GM21786 (cell line): ENCODE measurements around the gene KCNH6.

Experiments
- ATAC-seq: cut with Tn5 transposase; IDR thresholded peaks from one replicate; pipeline ENCODE4 v1.9.1; 2021; ENCODE audit not compliant: unreplicated experiment

The KCNH6 gene

GRCh38 chr17:63531022-63531965 is 8.1 kb downstream of the KCNH6 start:
- no peak for ATAC-seq

DNA sequence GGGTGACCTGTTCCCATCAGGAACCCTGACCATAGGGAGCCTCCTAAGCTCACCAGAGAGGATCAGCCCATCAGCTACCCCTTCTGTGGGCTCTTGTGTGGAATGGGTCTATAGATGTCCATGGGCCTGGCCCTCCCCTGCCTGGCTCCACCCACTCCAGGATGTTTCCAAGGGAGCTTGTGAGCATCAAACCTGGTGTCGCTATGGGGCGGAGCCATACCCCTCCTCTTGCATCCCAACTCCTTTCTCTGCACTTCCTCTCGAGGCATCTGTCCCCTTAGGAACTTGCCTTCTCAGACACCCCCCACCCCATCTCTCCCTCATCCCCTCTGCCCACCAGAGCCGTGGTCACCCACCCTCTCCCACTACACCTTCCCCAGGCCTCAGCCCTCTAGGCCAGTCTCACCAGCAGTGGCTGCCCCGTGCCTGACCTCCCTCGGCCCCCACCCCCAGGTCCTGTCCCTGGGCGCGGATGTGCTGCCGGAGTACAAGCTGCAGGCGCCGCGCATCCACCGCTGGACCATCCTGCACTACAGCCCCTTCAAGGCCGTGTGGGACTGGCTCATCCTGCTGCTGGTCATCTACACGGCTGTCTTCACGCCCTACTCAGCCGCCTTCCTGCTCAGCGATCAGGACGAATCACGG is 10.4 kb downstream of the KCNH6 start:
- ATAC-seq = no peak

DNA sequence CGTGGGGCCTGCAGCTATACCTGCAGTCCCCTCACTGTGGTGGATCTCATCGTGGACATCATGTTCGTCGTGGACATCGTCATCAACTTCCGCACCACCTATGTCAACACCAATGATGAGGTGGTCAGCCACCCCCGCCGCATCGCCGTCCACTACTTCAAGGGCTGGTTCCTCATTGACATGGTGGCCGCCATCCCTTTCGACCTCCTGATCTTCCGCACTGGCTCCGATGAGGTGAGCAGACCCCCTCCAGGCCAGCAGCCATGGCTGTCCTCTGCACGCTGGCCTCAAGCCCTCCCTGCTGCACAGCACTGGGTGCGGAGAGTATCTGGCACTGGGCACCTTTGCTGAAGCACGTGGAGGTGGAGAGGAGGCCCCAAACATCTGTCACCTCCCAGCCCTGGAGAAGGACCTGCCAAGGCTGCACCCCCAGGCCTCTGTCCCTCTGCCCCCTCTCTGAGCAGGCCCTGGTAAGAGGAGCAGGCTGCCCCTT is 11.0 kb downstream of the KCNH6 start:
- ATAC-seq = no peak

- no peak for ATAC-seq
Measured at GRCh38 chr17:63534816-63535455, 11.8 kb downstream of the KCNH6 start.

- ATAC-seq = no peak
Measured at GRCh38 chr17:63535640-63536039, 12.5 kb downstream of the KCNH6 start.

GRCh38 chr17:63537001-63537400 is 13.8 kb downstream of the KCNH6 start:
- no peak for ATAC-seq

- ATAC-seq = no peak
Measured at GRCh38 chr17:63537991-63538692, 15.0 kb downstream of the KCNH6 start.

DNA sequence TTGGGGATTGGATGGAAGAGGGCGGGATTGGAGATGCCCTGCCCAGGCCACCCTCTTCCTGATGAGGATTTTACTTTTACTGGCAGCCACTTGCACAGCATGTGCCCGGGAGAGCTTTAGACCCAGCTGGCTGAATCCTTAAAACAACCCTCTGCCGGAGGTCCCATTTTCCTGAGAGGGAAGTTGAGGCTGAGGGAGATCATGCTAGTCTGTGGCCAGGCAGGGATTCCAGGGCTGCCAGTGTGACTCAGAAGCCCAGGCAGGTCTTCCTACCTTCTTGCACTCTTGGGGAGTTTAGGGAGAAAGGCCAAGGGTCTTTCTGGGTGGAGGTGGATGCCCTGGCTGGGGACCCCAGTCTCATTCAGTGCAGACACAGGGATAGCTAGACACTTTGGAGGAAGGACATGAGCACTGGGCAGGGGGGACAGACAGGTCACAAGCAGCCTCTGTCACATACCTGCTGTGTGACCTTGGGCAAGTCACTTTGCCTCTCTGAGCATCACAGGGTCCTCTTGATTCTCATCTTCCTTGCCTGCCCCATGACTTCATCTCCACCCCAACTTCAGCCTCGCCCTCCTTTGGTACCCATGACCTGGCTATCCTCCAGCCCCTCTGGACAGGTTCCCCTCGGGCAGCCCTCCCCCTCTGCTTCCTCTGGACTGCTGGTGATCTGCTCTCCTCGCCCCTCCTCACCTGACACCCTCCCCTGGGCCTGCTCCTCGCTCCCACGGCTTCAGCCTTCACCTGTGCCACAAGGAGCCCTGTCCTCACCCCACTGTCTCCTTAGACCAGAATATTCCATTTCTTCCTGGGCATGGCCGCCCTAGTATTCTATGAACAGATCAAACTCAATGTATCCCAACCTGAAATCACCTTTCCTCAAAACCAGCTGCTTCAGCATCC is 15.8 kb downstream of the KCNH6 start:
- no peak for ATAC-seq

DNA sequence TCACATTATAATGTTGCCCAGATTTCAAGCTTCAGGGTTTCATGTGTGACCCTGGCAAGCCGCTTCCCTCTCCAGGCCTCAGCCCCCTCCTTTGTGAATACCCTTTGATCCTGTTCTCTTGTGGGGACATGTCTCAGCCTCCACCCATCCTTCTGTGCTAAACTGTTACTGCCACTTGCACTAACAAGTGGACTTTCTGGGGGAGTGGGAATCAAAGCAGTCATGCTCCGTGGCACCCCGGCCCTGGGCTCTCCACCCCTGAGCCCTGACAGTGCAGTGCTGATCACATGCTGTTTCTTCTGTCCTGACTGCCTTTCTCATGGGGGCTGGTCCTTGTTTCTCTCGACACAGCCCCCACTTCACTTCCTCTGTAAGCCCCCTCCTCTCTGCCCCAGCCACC is 17.4 kb downstream of the KCNH6 start:
- ATAC-seq = no peak

GRCh38 chr17:63542218-63542545 is 19.0 kb downstream of the KCNH6 start:
- ATAC-seq = no peak

DNA sequence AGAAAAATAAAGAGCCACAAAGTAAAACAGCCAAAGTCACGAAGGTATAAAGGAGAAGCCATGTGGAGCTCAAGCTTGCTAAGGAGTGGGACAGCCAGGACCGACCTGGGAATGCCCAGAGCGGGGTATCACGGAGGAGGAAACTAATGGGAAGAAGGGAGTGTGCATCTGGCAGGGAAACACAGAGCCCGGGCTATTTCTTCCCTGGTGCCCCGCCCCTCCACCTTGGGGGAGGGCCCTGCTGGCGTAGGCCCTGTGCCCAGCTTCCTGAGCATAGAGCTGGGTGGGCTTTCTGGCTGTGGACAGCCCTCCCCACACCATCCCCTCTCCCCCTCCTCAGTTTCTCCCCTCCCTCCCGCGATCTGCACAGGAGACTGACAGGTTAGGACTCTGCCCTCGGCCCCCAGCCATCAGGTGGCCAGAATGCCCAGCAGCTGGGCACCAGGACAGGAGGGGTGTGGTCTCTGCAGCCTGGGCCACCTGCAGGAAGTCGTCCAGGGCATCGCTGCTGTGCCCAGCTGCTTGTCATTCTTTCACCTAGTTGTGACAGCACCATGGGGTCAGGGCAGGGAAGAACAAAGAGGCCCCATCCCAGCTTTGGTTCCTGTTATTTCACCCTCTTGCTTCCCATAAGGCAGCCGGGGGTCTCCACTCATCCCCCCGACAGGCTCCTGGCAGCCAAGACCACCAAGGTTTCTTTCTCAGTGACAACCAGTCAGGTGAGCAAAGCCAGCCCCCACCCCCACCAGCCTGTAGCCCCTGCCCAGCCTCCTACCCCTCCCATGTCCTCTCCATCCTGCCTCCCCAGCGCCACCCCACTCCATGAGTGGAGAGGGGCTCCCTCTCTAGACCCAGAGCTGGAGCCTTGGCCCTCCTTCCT is 20.0 kb downstream of the KCNH6 start:
- ATAC-seq = no peak

GRCh38 chr17:63543822-63544420 is 20.8 kb downstream of the KCNH6 start:
- no peak for ATAC-seq

- ATAC-seq = no peak
Measured at GRCh38 chr17:63544467-63545301, 21.5 kb downstream of the KCNH6 start.

GRCh38 chr17:63546308-63547082 is 23.3 kb downstream of the KCNH6 start:
- no peak for ATAC-seq

- no peak for ATAC-seq
Measured at GRCh38 chr17:63547083-63547523, 23.9 kb downstream of the KCNH6 start.

- peak; percentile 11 for ATAC-seq
Measured at GRCh38 chr17:63549289-63549945, 26.3 kb downstream of the KCNH6 start.
